H54 (cell line): ENCODE results near the gene SMAP1.

Experiments
- DNase-seq: peaks from one replicate; pipeline ENCODE4 v3.0.0; 2011; ENCODE audit warnings: low spot score, mixed read lengths; ENCODE audit not compliant: insufficient read length
- FAIRE-seq: peaks from 3 replicates; lab custom pipeline; 2011; peaks lifted over from hg19 to GRCh38; lab: Jason Lieb, UNC
- POLR2A ChIP-seq: IDR thresholded peaks from 2 replicates; pipeline ENCODE4 v1.6.1; 2011; ENCODE audit warnings: low read depth, mild to moderate bottlenecking, low read length

SMAP1 gene

DNA sequence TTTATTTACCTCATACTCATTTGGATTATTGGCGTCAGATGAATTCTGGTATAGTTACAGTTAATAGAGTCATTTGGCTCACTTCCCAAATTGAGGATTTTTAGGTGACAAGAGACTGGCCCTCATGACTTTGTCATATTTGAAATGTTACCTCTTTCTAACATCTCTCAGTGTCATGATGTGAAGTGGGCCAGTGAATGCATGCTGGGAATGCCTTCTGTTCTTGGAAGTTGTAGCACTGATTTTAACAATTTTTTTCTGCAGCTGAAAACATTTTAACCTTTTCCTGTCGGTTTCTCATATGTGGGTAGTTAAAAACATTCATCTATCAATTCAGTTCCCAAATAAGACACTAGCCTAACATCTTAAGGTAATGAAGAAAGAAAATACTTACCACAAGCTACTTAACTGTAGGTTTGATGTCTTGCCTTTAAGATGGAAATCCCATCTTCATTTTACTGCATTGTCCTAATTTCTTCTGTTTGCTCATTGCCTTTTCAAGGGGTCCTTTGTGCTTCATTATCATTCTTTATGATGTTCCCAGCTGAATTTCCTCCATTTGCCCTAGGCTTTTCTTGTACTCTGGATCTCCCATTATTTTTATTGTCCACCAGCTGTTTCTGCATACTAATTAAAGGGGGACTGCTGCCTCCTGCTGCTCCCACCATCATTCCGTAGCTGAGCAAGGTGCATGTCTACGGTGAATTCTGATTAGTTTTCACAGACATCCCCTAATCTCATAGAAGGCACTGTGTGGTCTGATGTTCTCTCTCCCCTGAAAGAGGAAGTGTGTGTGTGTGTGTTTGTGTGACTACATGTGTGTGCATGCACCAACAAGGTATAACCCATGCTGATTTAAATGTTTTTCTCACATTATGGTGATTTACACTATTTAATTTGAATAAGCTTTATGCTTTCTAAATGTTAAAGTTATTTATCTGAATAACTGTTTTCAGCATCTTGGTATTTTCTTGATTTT lies 179.7 kb downstream of the SMAP1 start:
- no peak for TF ChIP-seq POLR2A
- no peak for FAIRE-seq
- DNase-seq = no peak

GRCh38 chr6:70849348-70850069 lies 181.8 kb downstream of the SMAP1 start:
- TF ChIP-seq POLR2A = no peak
- no peak for DNase-seq
- FAIRE-seq = no peak

GRCh38 chr6:70852667-70853246 lies 185.1 kb downstream of the SMAP1 start:
- no peak for TF ChIP-seq POLR2A
- no peak for FAIRE-seq

GRCh38 chr6:70857387-70858077 lies 189.8 kb downstream of the SMAP1 start:
- DNase-seq (no peak), FAIRE-seq (no peak)
- no peak for TF ChIP-seq POLR2A

More at GRCh38 chr6:70852667-70853246, 185.1 kb downstream of the SMAP1 start:
- DNase-seq = no peak

DNA sequence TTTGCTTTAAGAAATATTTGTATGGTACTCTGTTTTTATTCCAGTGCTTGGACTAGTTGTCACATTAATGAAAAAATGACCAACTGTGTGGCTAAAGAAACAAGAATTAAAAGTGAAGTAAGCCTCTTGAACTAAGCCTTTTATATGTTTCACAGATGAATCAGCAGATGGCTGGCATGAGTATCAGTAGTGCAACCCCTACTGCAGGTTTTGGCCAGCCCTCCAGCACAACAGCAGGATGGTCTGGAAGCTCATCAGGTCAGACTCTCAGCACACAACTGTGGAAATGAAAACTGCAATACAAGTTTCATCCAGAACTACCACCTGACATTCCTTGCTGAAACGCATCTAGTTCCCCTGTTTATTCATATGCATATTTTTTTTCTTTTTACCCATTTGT lies 192.4 kb downstream of the SMAP1 start:
- no peak for TF ChIP-seq POLR2A
- FAIRE-seq (no peak), DNase-seq (no peak)

- FAIRE-seq = no peak
- no peak for DNase-seq
- TF ChIP-seq POLR2A = no peak
Observed at GRCh38 chr6:70860920-70861319, 193.2 kb downstream of the SMAP1 start.

- FAIRE-seq = no peak
- TF ChIP-seq POLR2A = no peak
- no peak for DNase-seq
Observed at GRCh38 chr6:70863343-70863742, 195.7 kb downstream of the SMAP1 start.

GRCh38 chr6:70864401-70864800 lies 196.7 kb downstream of the SMAP1 start:
- FAIRE-seq = no peak
- DNase-seq = no peak
- TF ChIP-seq POLR2A = no peak

- no peak for FAIRE-seq
- no peak for TF ChIP-seq POLR2A
- DNase-seq = no peak
Observed at GRCh38 chr6:70872469-70872868, 204.8 kb downstream of the SMAP1 start.

GRCh38 chr6:70874181-70874913 lies 206.7 kb downstream of the SMAP1 start:
- no peak for TF ChIP-seq POLR2A
- FAIRE-seq (no peak), DNase-seq (no peak)

- no peak for TF ChIP-seq POLR2A
- FAIRE-seq (no peak), DNase-seq (no peak)
Observed at GRCh38 chr6:70879496-70879895, 211.8 kb downstream of the SMAP1 start.

- no peak for TF ChIP-seq POLR2A
- peak; percentile 62 for FAIRE-seq
- DNase-seq = peak; percentile 50
Observed at GRCh38 chr6:70884074-70884983, 216.6 kb downstream of the SMAP1 start.
